ENCODE results near the gene CRX. TPM values are rescaled to one million over a fixed set of nuclear protein-coding genes. Genes with fewer than 3 reads are reported as not detected.

The CRX gene
- total RNA-seq, 1 experiment from 2014 or later, result not detected

- Mint-ChIP-seq H3K36me3 (ENCODE audit: insufficient read depth, unreplicated experiment) (peaks cover 19% of the 10 kb centered on the region), H3K4me1 (ENCODE audit: low read depth, unreplicated experiment) (no peaks in the 10 kb centered on the region), H3K27me3 (ENCODE audit: insufficient read depth, unreplicated experiment) (no peaks in the 10 kb centered on the region), H3K9me3 (ENCODE audit: unreplicated experiment) (no peaks in the 10 kb centered on the region), H3K27ac (ENCODE audit: unreplicated experiment) (no peak overlapping the region), H3K4me3 (ENCODE audit: unreplicated experiment) (no peak overlapping the region)
- Histone ChIP-seq H3K27me3 (replicated peaks; ENCODE audit: control insufficient read depth, insufficient read depth, low read length) (no peaks in the 10 kb centered on the region), H3K9me3 (0 out of 2 replicates have a peak, but pooled peaks cover 5% of the 10 kb centered on the region), H3K4me1 (no peaks in the 10 kb centered on the region), H3K4me3 (ENCODE audit: low read depth, low read length) (no peak overlapping the region), H3K36me3 (ENCODE audit: control insufficient read depth, insufficient read depth, low read length) (no peaks in the 10 kb centered on the region)
- POLR2A ChIA-PET, result interaction anchor here (0.6 kb wide), 3 partner anchors 304 to 543 kb away, joined by 3 to 5 read pairs (median 4); no protein-coding TSS in a partner anchor
- DNase-seq, result peak; percentile 88 to 89
- intact Hi-C loops (cut with micrococcal nuclease; ENCODE audit: unreplicated experiment), result no loop called here
- peak; percentile 85 to 88 for TF ChIP-seq CTCF (IDR thresholded peaks at IDR 0.05; ENCODE audit: insufficient read depth in 1 of 2, low read depth in 1 of 2, low read length in 1 of 2, severe bottlenecking in 1 of 2, unreplicated experiment in 1 of 2)
- BruUV-seq (replicated peaks), result no TSS peak
- CTCF ChIA-PET, result no interaction called here
These were observed 31.3 kb upstream of the CRX start for GRCh38 chr19:47790398-47790814.

- H3K36me3 Mint-ChIP-seq (ENCODE audit: insufficient read depth, unreplicated experiment), result peaks cover 11% of the 10 kb centered on the region
- no peaks in the 10 kb centered on the region for H3K27me3 Mint-ChIP-seq (ENCODE audit: insufficient read depth, unreplicated experiment)
- no TSS peak for BruUV-seq (replicated peaks)
- H3K9me3 ChIP-seq, result 0 out of 2 replicates have a peak, but pooled peaks cover 5% of the 10 kb centered on the region
- no peaks in the 10 kb centered on the region for H3K36me3 ChIP-seq (ENCODE audit: control insufficient read depth, insufficient read depth, low read length)
- no peak overlapping the region for H3K4me3 Mint-ChIP-seq (ENCODE audit: unreplicated experiment)
- intact Hi-C loops (cut with micrococcal nuclease; ENCODE audit: unreplicated experiment), result no loop called here
- no peak overlapping the region for H3K4me3 ChIP-seq (ENCODE audit: low read depth, low read length)
- H3K27me3 ChIP-seq (replicated peaks; ENCODE audit: control insufficient read depth, insufficient read depth, low read length), result no peaks in the 10 kb centered on the region
- ChIA-PET CTCF (no interaction called here), POLR2A (no interaction called here)
- no peaks in the 10 kb centered on the region for H3K4me1 ChIP-seq
- no peaks in the 10 kb centered on the region for H3K9me3 Mint-ChIP-seq (ENCODE audit: unreplicated experiment)
- no peak for DNase-seq
- H3K4me1 Mint-ChIP-seq (ENCODE audit: low read depth, unreplicated experiment), result no peaks in the 10 kb centered on the region
- H3K27ac Mint-ChIP-seq (ENCODE audit: unreplicated experiment), result no peak overlapping the region
- no peak for TF ChIP-seq CTCF (IDR thresholded peaks at IDR 0.05; ENCODE audit: insufficient read depth in 1 of 2, low read depth in 1 of 2, low read length in 1 of 2, severe bottlenecking in 1 of 2, unreplicated experiment in 1 of 2)
These were observed 29.1 kb upstream of the CRX start for GRCh38 chr19:47792616-47793015.

GRCh38 chr19:47794526-47794925 is 27.2 kb upstream of the CRX start:
- no peak for DNase-seq
- H3K27ac Mint-ChIP-seq (ENCODE audit: unreplicated experiment), result no peak overlapping the region
- 0 out of 2 replicates have a peak, but pooled peaks cover 5% of the 10 kb centered on the region for H3K9me3 ChIP-seq
- intact Hi-C loops (cut with micrococcal nuclease; ENCODE audit: unreplicated experiment), result no loop called here
- no peaks in the 10 kb centered on the region for H3K4me1 ChIP-seq
- CTCF ChIA-PET, result interaction anchor here (0.6 kb wide), 2 partner anchors 10 to 23 kb away, joined by 3 to 5 read pairs; no protein-coding TSS in a partner anchor
- no peaks in the 10 kb centered on the region for H3K9me3 Mint-ChIP-seq (ENCODE audit: unreplicated experiment)
- H3K4me1 Mint-ChIP-seq (ENCODE audit: low read depth, unreplicated experiment), result no peaks in the 10 kb centered on the region
- TF ChIP-seq CTCF (IDR thresholded peaks at IDR 0.05; ENCODE audit: insufficient read depth in 1 of 2, low read depth in 1 of 2, low read length in 1 of 2, severe bottlenecking in 1 of 2, unreplicated experiment in 1 of 2), result peak in 1 of 2 experiments; percentile 23
- BruUV-seq (replicated peaks), result no TSS peak
- no peak overlapping the region for H3K4me3 ChIP-seq (ENCODE audit: low read depth, low read length)
- no peak overlapping the region for H3K4me3 Mint-ChIP-seq (ENCODE audit: unreplicated experiment)
- H3K27me3 ChIP-seq (replicated peaks; ENCODE audit: control insufficient read depth, insufficient read depth, low read length), result no peaks in the 10 kb centered on the region; the same call in 1 of the 2 replicates
- peaks cover 11% of the 10 kb centered on the region for H3K36me3 Mint-ChIP-seq (ENCODE audit: insufficient read depth, unreplicated experiment)
- POLR2A ChIA-PET, result no interaction called here
- no peaks in the 10 kb centered on the region for H3K27me3 Mint-ChIP-seq (ENCODE audit: insufficient read depth, unreplicated experiment)
- no peaks in the 10 kb centered on the region for H3K36me3 ChIP-seq (ENCODE audit: control insufficient read depth, insufficient read depth, low read length)

Measured in Caco-2 (cell line).